HuH-7 (cell line): Measurements from ENCODE around the gene IFNL2.

Experiments
- DNase-seq: peaks from one replicate; pipeline ENCODE4 v3.0.0; 2011; ENCODE audit warnings: low spot score

IFNL2 gene

GRCh38 chr19:39318690-39319089 lies 50.5 kb downstream of the IFNL2 start:
- DNase-seq = no peak

GRCh38 chr19:39319098-39319891 lies 51.1 kb downstream of the IFNL2 start:
- DNase-seq = no peak
